ENCODE data around the gene MT1X.

GRCh38 chr16:56652600-56652999 is 29.7 kb upstream of the MT1X start:
- TF ChIP-seq CTCF (IDR thresholded peaks at IDR 0.05) = no peak
- no peak for TF ChIP-seq POLR2A (IDR thresholded peaks at IDR 0.05)
